ENCODE measurements around the gene NF2. TPM values are rescaled to one million over a fixed set of nuclear protein-coding genes. Genes with fewer than 3 reads are reported as not detected.

Gene NF2
- total RNA-seq, 2 experiments from 2014 or later = 23.1 to 24.5 TPM

GRCh38 chr22:29570912-29571549, 32.4 kb upstream of the NF2 start:
- POLR2A ChIA-PET = no interaction called here
- no peak overlapping the region for H3K27ac Mint-ChIP-seq

GRCh38 chr22:29574762-29575450, 28.5 kb upstream of the NF2 start:
- CTCF ChIA-PET = interaction anchor here (1.2 kb wide), 1 partner anchor 31 kb away, joined by 5 read pairs; no protein-coding TSS in a partner anchor
- peaks cover 13% of the 10 kb centered on the region for H3K36me3 Mint-ChIP-seq (ENCODE audit: low read depth)
- no peak overlapping the region for H3K4me3 ChIP-seq (ENCODE audit: low read length)
- H3K27me3 ChIP-seq (ENCODE audit: control insufficient read depth in 1 of 2, insufficient read depth in 2 of 2, low read length in 2 of 2) = no peaks in the 10 kb centered on the region
- H3K27ac ChIP-seq (ENCODE audit: low read depth in 1 of 2, low read length in 2 of 2) = no peak overlapping the region
- ATAC-seq (ENCODE audit: poor library complexity) (no peak), DNase-seq (no peak)
- no peaks in the 10 kb centered on the region for H3K9me3 Mint-ChIP-seq
- TF ChIP-seq CTCF (IDR thresholded peaks at IDR 0.05) = no peak
- H3K4me1 Mint-ChIP-seq (ENCODE audit: low read depth) = peaks cover 5% of the 10 kb centered on the region
- H3K27ac Mint-ChIP-seq = no peak overlapping the region
- intact Hi-C loops (cut with DNase I, micrococcal nuclease) = no loop called here
- no peaks in the 10 kb centered on the region for H3K27me3 Mint-ChIP-seq
- peaks cover 3% of the 10 kb centered on the region for H3K36me3 ChIP-seq (ENCODE audit: insufficient read depth, low read length)
- H3K9me3 ChIP-seq (ENCODE audit: control insufficient read depth in 1 of 2, insufficient read depth in 1 of 2, low read length in 2 of 2) = no peaks in the 10 kb centered on the region
- H3K4me1 ChIP-seq (ENCODE audit: insufficient read depth, low read length) = peaks cover 1% of the 10 kb centered on the region
- H3K4me3 Mint-ChIP-seq = no peak overlapping the region
- POLR2A ChIA-PET = interaction anchor here (0.6 kb wide), 1 partner anchor 9 kb away, joined by 3 read pairs; no protein-coding TSS in a partner anchor

More at GRCh38 chr22:29570912-29571549, 32.4 kb upstream of the NF2 start:
- Mint-ChIP-seq H3K36me3 (ENCODE audit: low read depth) (peaks cover 30% of the 10 kb centered on the region), H3K4me3 (no peak overlapping the region), H3K27me3 (no peaks in the 10 kb centered on the region), H3K4me1 (ENCODE audit: low read depth) (no peaks in the 10 kb centered on the region), H3K9me3 (no peaks in the 10 kb centered on the region)
- Histone ChIP-seq H3K4me1 (ENCODE audit: insufficient read depth, low read length) (no peaks in the 10 kb centered on the region), H3K27me3 (ENCODE audit: control insufficient read depth in 1 of 2, insufficient read depth in 2 of 2, low read length in 2 of 2) (no peaks in the 10 kb centered on the region), H3K27ac (ENCODE audit: low read depth in 1 of 2, low read length in 2 of 2) (no peak overlapping the region), H3K36me3 (ENCODE audit: insufficient read depth, low read length) (peaks cover 20% of the 10 kb centered on the region), H3K9me3 (ENCODE audit: control insufficient read depth in 1 of 2, insufficient read depth in 1 of 2, low read length in 2 of 2) (no peaks in the 10 kb centered on the region), H3K4me3 (ENCODE audit: low read length) (no peak overlapping the region)
- no peak for TF ChIP-seq CTCF (IDR thresholded peaks at IDR 0.05)
- no peak for DNase-seq
- intact Hi-C loops (cut with DNase I, micrococcal nuclease) = no loop called here
- ATAC-seq (ENCODE audit: poor library complexity) = no peak
- CTCF ChIA-PET = no interaction called here

- H3K4me3 ChIP-seq (ENCODE audit: low read length) = no peak overlapping the region
- DNase-seq = no peak
- no peak for TF ChIP-seq CTCF (IDR thresholded peaks at IDR 0.05)
- peaks cover 3% of the 10 kb centered on the region for H3K36me3 Mint-ChIP-seq (ENCODE audit: low read depth)
- no peaks in the 10 kb centered on the region for H3K36me3 ChIP-seq (ENCODE audit: insufficient read depth, low read length)
- no peak for ATAC-seq (ENCODE audit: poor library complexity)
- no peaks in the 10 kb centered on the region for H3K9me3 ChIP-seq (ENCODE audit: control insufficient read depth in 1 of 2, insufficient read depth in 1 of 2, low read length in 2 of 2)
- CTCF ChIA-PET = no interaction called here
- no peak overlapping the region for H3K27ac Mint-ChIP-seq
- no peak overlapping the region for H3K4me3 Mint-ChIP-seq
- no peak overlapping the region for H3K27ac ChIP-seq (ENCODE audit: low read depth in 1 of 2, low read length in 2 of 2)
- intact Hi-C loops (cut with DNase I, micrococcal nuclease) = no loop called here
- peaks cover 18% of the 10 kb centered on the region for H3K4me1 Mint-ChIP-seq (ENCODE audit: low read depth)
- H3K4me1 ChIP-seq (ENCODE audit: insufficient read depth, low read length) = peaks cover 19% of the 10 kb centered on the region
- POLR2A ChIA-PET = interaction anchor here (3.0 kb wide), 1 partner anchor 25 kb away, joined by 17 read pairs; the partner anchor contains the start of gene THOC5
- no peaks in the 10 kb centered on the region for H3K9me3 Mint-ChIP-seq
- H3K27me3 Mint-ChIP-seq = no peaks in the 10 kb centered on the region
- H3K27me3 ChIP-seq (ENCODE audit: control insufficient read depth in 1 of 2, insufficient read depth in 2 of 2, low read length in 2 of 2) = no peaks in the 10 kb centered on the region
Measured at GRCh38 chr22:29578462-29579200, 24.8 kb upstream of the NF2 start.

Measured in CD4-positive, alpha-beta T cell (primary cell).